OCI-LY3 (cell line): ENCODE results near the gene OSCAR.
A peak's percentile ranks its signal among the peaks of the same experiment; 100 is the strongest.
"Not testable (repeated sequence)": the region's sequence is repeated elsewhere in the genome, so short reads cannot be mapped to it uniquely, and the experiment has no call there.

ENCODE experiments used
- H2AFZ ChIP-seq: fragments of 200-600, 300-600 bp; shearing (Covaris generic); 2 replicates; pipeline ENCODE4 v1.6.0; 2014; ENCODE audit warnings: antibody characterized with exemption, low read depth, low read length
- H3K27ac ChIP-seq: fragments of 200-600, 300-600 bp; sonication (generic); 2 replicates; pipeline ENCODE4 v1.5.1; 2014; ENCODE audit warnings: mild to moderate bottlenecking, low read length, moderate library complexity, mixed read lengths
- H3K27me3 ChIP-seq: fragments of 200-600, 300-600 bp; sonication (generic); 2 replicates; pipeline ENCODE4 v1.6.1; 2014; ENCODE audit warnings: low read depth, low read length, mixed read lengths
- H3K36me3 ChIP-seq: fragments of 200-600, 300-600 bp; sonication (generic); replicated peaks from 2 replicates; pipeline ENCODE3; 2014; ENCODE audit warnings: low read depth, low read length, mixed read lengths
- H3K4me1 ChIP-seq: fragments of 300-600, 200-600 bp; sonication (generic); 2 replicates; pipeline ENCODE4 v1.6.1; 2014; ENCODE audit warnings: low read length, mixed read lengths
- H3K4me2 ChIP-seq: fragments of 200-600, 300-600 bp; sonication (generic); 2 replicates; pipeline ENCODE4 v1.6.1; 2014; ENCODE audit warnings: low read length, mixed read lengths
- H3K4me3 ChIP-seq: fragments of 300-600, 200-600 bp; sonication (generic); 2 replicates; pipeline ENCODE4 v1.5.1; 2014; ENCODE audit warnings: antibody characterized with exemption, mild to moderate bottlenecking, low read length, moderate library complexity
- H3K79me2 ChIP-seq: fragments of 300-600, 200-600 bp; shearing (Covaris generic); 2 replicates; pipeline ENCODE4 v1.6.1; 2014; ENCODE audit warnings: mild to moderate bottlenecking, low read length, mixed read lengths
- H3K9ac ChIP-seq: fragments of 300-600, 200-600 bp; shearing (Covaris generic); 2 replicates; pipeline ENCODE4 v1.6.0; 2014; ENCODE audit warnings: mild to moderate bottlenecking, low read length, moderate library complexity
- H3K9me3 ChIP-seq: fragments of 200-600, 300-600 bp; shearing (Covaris generic); 2 replicates; pipeline ENCODE4 v1.6.1; 2014; ENCODE audit warnings: low read length, mixed read lengths; ENCODE audit not compliant: insufficient read depth
- H4K20me1 ChIP-seq: fragments of 200-600, 300-600 bp; sonication (generic); 2 replicates; pipeline ENCODE4 v1.6.1; 2016; ENCODE audit warnings: low read length, mixed read lengths; ENCODE audit not compliant: insufficient read depth
- CTCF ChIP-seq: fragments of 200-600, 300-600 bp; sonication (generic); IDR thresholded peaks from 2 replicates; pipeline ENCODE4 v1.5.1; 2014; ENCODE audit warnings: antibody characterized with exemption, low read length, low read depth
- EZH2phosphoT487 ChIP-seq: fragments of 200-600 bp; shearing (Covaris generic); IDR thresholded peaks from 2 replicates; pipeline ENCODE4 v1.6.1; 2018; ENCODE audit warnings: antibody characterized with exemption, mixed run types, low read depth

OSCAR gene

GRCh38 chr19:54106716-54107115, 6.1 kb upstream of the OSCAR start:
- H3K4me1 ChIP-seq: peaks cover 6% of the 10 kb centered on the region; the same call in 1 of the 2 replicates
- H3K36me3 ChIP-seq: peaks cover 46% of the 10 kb centered on the region
- H3K9me3 ChIP-seq: no peaks in the 10 kb centered on the region
- H3K27ac ChIP-seq: no peak overlapping the region
- H3K4me2 ChIP-seq: no peak overlapping the region
- peaks cover 30% of the 10 kb centered on the region for H3K79me2 ChIP-seq
- TF ChIP-seq CTCF (no peak), EZH2phosphoT487 (no peak)
- H4K20me1 ChIP-seq: no peaks in the 10 kb centered on the region
- H2AFZ ChIP-seq: no peak overlapping the region
- no peaks in the 10 kb centered on the region for H3K27me3 ChIP-seq
- H3K9ac ChIP-seq: no peak overlapping the region
- H3K4me3 ChIP-seq: no peak overlapping the region

GRCh38 chr19:54105796-54106195, 5.2 kb upstream of the OSCAR start:
- TF ChIP-seq EZH2phosphoT487: no peak
- no peak for TF ChIP-seq CTCF
- peaks cover 45% of the 10 kb centered on the region for H3K36me3 ChIP-seq

GRCh38 chr19:54104998-54105715, 4.6 kb upstream of the OSCAR start:
- Histone ChIP-seq H4K20me1 (no peaks in the 10 kb centered on the region), H3K4me1 (peaks cover 6% of the 10 kb centered on the region; the same call in 1 of the 2 replicates), H3K36me3 (peaks cover 40% of the 10 kb centered on the region), H3K79me2 (peaks cover 30% of the 10 kb centered on the region), H2AFZ (no peak overlapping the region), H3K9me3 (no peaks in the 10 kb centered on the region), H3K27ac (no peak overlapping the region), H3K4me2 (no peak overlapping the region), H3K4me3 (no peak overlapping the region), H3K9ac (no peak overlapping the region), H3K27me3 (no peaks in the 10 kb centered on the region)
- TF ChIP-seq EZH2phosphoT487 (no peak), CTCF (no peak)

More at GRCh38 chr19:54105796-54106195, 5.2 kb upstream of the OSCAR start:
- Histone ChIP-seq H3K4me2 (no peak overlapping the region), H3K9ac (no peak overlapping the region), H3K27ac (no peak overlapping the region), H3K4me3 (no peak overlapping the region), H3K79me2 (peaks cover 30% of the 10 kb centered on the region), H2AFZ (no peak overlapping the region), H3K27me3 (no peaks in the 10 kb centered on the region), H4K20me1 (no peaks in the 10 kb centered on the region), H3K9me3 (no peaks in the 10 kb centered on the region), H3K4me1 (peaks cover 6% of the 10 kb centered on the region; the same call in 1 of the 2 replicates)

- Histone ChIP-seq H3K9me3 (no peaks in the 10 kb centered on the region), H3K4me1 (peaks cover 6% of the 10 kb centered on the region; the same call in 1 of the 2 replicates), H3K79me2 (peaks cover 30% of the 10 kb centered on the region), H4K20me1 (no peaks in the 10 kb centered on the region), H3K4me3 (peak within 1 kb of the TSS; percentile 91), H2AFZ (peak within 1 kb of the TSS; percentile 90), H3K27ac (peak within 1 kb of the TSS; percentile 28; the same call in 1 of the 2 replicates), H3K9ac (peak within 1 kb of the TSS; percentile 74), H3K36me3 (peaks cover 18% of the 10 kb centered on the region), H3K4me2 (peak within 1 kb of the TSS; percentile 99), H3K27me3 (no peaks in the 10 kb centered on the region)
- TF ChIP-seq EZH2phosphoT487 (no peak), CTCF (no peak)
Observed at GRCh38 chr19:54102421-54103169, 2.0 kb upstream of the OSCAR start, which contains the start of gene NDUFA3. NDUFA3 (plus strand) TSS chr19:54102855; CDS start chr19:54102879, 24 bp downstream.

GRCh38 chr19:54099903-54100255, 724 bp downstream of the OSCAR start:
- H3K27ac ChIP-seq, H4K20me1 ChIP-seq, H3K36me3 ChIP-seq, H3K9me3 ChIP-seq, H3K9ac ChIP-seq, H3K4me3 ChIP-seq, H2AFZ ChIP-seq, H3K4me2 ChIP-seq, H3K27me3 ChIP-seq: not testable (repeated sequence)
- peaks cover 12% of the 10 kb centered on the region for H3K4me1 ChIP-seq
- peaks cover 22% of the 10 kb centered on the region for H3K79me2 ChIP-seq
